Colonic mucosa (tissue), 4 donors: ENCODE results near the gene AGAP9. TPM values are rescaled to one million over a fixed set of nuclear protein-coding genes. Genes with fewer than 3 reads are reported as not detected.
"Not testable (repeated sequence)": the region's sequence is repeated elsewhere in the genome, so short reads cannot be mapped to it uniquely, and the experiment has no call there.

ENCODE experiments used
- DNase-seq: peaks from one replicate; pipeline ENCODE4 v3.0.0-alpha.2; 2020
- H3K27ac ChIP-seq: fragments of 200-600 bp; one replicate; pipeline ENCODE4 v1.8.0; 2021
- H3K27me3 ChIP-seq: fragments of 200-600 bp; one replicate; pipeline ENCODE4 v1.8.0; 2021
- H3K36me3 ChIP-seq: fragments of 200-600 bp; one replicate; pipeline ENCODE4 v1.8.0; 2021
- H3K4me1 ChIP-seq: fragments of 200-600 bp; one replicate; pipeline ENCODE4 v1.8.0; 2021; ENCODE audit warnings: mild to moderate bottlenecking
- H3K4me3 ChIP-seq: fragments of 200-600 bp; one replicate; pipeline ENCODE4 v1.8.0; 2021
- H3K9ac ChIP-seq, 2 donors: one replicate each; pipeline ENCODE4 v1.7.0; 2013; ENCODE audit warnings: control low read depth in 2 of 2, low read depth in 2 of 2, low read length in 2 of 2
- H3K9me3 ChIP-seq: fragments of 200-600 bp; one replicate; pipeline ENCODE4 v1.8.0; 2021
- intact Hi-C: fragments of 100-400 bp; cut with DNase I; formaldehyde crosslinking; loops from one replicate; pipeline ENCODE4 v1.14.1; 2022
- total RNA-seq, 2 donors: library from RNA; stranded (reverse); fragmentation: NEBNext Ultra II Directional in 1 of 2; extraction: Animal tissue kit (Norgen Biotek cat#: 25700) in 1 of 2; gene quantifications; one replicate each; pipeline ENCODE4 v1.2.1, GENCODE V29; 2021
- TF ChIP-seq, protein P1 (sequence below): fragments of 200-600 bp; IDR thresholded peaks from one replicate; pipeline ENCODE4 v1.8.0; 2022; ENCODE audit warnings: antibody characterized with exemption, mild to moderate bottlenecking
- donor health status: healthy.
- donor health status: DM: no; HTN: no; CAD: no.
- donor health status: DM: no; HTN: no; CAD: no.

AGAP9 gene
- total RNA-seq, 2 donors from 2014 or later: 6.7 to 8.1 TPM

DNA sequence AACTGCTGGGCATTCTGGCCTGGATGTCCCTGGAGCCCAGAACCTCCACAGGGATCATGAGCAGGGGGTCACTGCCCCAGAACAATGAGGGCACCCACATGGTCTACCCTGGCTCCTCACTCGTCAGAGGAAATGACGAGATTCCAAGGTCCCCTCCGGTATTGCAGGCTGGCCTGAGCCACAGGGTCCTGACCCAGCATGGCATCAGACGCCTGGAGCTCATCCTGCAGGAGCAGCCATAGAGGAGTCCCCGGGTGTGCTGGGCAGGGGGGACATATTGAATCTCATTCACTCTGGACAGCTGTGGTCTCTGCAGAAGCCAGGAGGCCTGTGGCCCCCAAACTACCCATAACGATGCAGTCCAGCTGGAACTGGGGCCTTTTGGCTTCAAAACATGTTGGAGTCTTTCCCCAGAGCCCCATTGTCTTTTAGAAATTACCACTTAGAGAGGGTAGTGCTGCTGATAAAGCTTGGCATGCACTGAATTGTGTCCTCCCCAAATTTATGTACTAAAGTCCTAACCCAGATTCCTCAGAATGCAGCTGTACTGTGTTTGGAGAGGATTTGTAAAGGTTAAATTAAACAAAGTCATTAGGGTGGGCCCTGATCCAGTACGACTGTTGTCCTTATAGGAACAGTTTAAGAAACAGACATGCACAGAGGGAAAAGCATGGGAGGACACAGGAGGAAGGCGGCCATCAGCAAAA lies 67.2 kb downstream of the AGAP9 start:
- TF ChIP-seq, protein P1, sequence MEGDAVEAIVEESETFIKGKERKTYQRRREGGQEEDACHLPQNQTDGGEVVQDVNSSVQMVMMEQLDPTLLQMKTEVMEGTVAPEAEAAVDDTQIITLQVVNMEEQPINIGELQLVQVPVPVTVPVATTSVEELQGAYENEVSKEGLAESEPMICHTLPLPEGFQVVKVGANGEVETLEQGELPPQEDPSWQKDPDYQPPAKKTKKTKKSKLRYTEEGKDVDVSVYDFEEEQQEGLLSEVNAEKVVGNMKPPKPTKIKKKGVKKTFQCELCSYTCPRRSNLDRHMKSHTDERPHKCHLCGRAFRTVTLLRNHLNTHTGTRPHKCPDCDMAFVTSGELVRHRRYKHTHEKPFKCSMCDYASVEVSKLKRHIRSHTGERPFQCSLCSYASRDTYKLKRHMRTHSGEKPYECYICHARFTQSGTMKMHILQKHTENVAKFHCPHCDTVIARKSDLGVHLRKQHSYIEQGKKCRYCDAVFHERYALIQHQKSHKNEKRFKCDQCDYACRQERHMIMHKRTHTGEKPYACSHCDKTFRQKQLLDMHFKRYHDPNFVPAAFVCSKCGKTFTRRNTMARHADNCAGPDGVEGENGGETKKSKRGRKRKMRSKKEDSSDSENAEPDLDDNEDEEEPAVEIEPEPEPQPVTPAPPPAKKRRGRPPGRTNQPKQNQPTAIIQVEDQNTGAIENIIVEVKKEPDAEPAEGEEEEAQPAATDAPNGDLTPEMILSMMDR: no peak

GRCh38 chr10:47455350-47456078 lies 67.9 kb downstream of the AGAP9 start:
- H3K27me3 ChIP-seq, H3K36me3 ChIP-seq, H3K4me3 ChIP-seq, DNase-seq, H3K27ac ChIP-seq, H3K4me1 ChIP-seq, intact Hi-C loops, H3K9me3 ChIP-seq, H3K9ac ChIP-seq: not testable (repeated sequence)

More for the DNA sequence above, 67.2 kb downstream of the AGAP9 start:
- DNase-seq: no peak
- intact Hi-C loops: no loop called here
- no peaks in the 10 kb centered on the region for H3K27me3 ChIP-seq
- H3K4me1 ChIP-seq: no peaks in the 10 kb centered on the region
- H3K36me3 ChIP-seq: no peaks in the 10 kb centered on the region
- no peak overlapping the region for H3K4me3 ChIP-seq
- H3K27ac ChIP-seq: no peak overlapping the region
- H3K9ac ChIP-seq: no peak overlapping the region
- H3K9me3 ChIP-seq: no peaks in the 10 kb centered on the region

DNA sequence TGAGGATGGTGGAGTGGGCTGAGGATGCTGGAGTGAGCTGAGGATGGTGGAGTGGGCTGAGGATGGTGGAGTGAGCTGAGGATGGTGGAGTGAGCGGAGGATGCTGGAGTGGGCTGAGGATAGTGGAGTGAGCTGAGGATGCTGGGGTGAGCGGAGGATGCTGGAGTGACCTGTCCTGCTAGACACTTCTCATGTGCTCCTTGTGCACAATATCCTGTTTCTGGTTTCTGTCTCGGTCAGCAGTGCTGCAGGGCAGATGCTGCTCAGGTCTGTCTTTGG lies 68.7 kb downstream of the AGAP9 start:
- Histone ChIP-seq H3K9me3 (no peaks in the 10 kb centered on the region), H3K27me3 (no peaks in the 10 kb centered on the region), H3K4me1 (no peaks in the 10 kb centered on the region), H3K4me3 (no peak overlapping the region), H3K36me3 (no peaks in the 10 kb centered on the region), H3K9ac (no peak overlapping the region), H3K27ac (no peak overlapping the region)
- TF ChIP-seq, protein P1: no peak
- intact Hi-C loops: no loop called here
- DNase-seq: no peak

- no peak overlapping the region for H3K4me3 ChIP-seq
- H3K27me3 ChIP-seq: no peaks in the 10 kb centered on the region
- H3K27ac ChIP-seq: no peak overlapping the region
- H3K9ac ChIP-seq: no peak overlapping the region
- H3K36me3 ChIP-seq: no peaks in the 10 kb centered on the region
- no peaks in the 10 kb centered on the region for H3K9me3 ChIP-seq
- intact Hi-C loops: no loop called here
- H3K4me1 ChIP-seq: no peaks in the 10 kb centered on the region
- TF ChIP-seq, protein P1: no peak
- DNase-seq: no peak
Measured at GRCh38 chr10:47454008-47454779, 69.2 kb downstream of the AGAP9 start.

DNA sequence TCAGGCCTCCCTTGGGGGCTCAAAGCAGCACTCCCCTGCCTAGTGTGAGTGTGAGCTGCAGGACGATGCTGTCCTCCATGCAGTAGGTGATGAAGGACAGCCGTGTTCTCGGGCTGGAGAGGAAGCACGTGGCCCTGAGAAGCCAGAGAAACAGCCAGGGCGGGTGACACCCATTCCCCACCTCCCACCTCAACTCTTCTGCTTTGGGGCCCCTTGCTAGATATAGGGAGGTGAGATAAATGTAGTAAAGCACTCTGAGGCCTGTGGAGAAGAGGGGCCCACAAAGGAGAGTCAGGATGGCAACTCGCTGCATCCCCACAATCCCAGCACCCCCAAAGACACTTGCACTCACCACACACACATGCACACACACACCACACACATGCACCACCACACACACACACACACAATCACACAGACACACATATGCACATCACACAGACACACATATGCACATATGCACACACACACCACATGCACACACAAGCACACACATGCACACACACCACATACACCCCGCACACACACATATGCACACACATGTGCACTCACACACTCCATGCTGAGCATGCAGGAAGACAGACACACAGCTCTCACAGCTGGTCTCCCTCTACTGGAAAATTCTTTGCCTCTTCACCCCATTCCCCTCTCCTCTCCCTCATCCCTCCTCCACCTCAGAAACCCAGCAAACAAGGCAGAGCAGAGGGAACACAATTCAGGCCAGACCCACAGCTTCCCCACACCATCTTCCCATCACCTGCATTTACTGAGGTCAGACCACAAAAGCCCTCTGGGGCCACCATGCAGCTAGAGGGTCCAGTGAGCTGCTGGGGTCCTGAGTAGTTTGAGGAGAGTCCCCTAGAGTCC lies 70.1 kb downstream of the AGAP9 start:
- Histone ChIP-seq H3K4me1 (no peaks in the 10 kb centered on the region), H3K9me3 (no peaks in the 10 kb centered on the region), H3K9ac (no peak overlapping the region), H3K27me3 (no peaks in the 10 kb centered on the region), H3K36me3 (no peaks in the 10 kb centered on the region), H3K4me3 (no peak overlapping the region), H3K27ac (no peak overlapping the region)
- intact Hi-C loops: no loop called here
- DNase-seq: no peak
- TF ChIP-seq, protein P1: no peak
